HG02852 (cell line): ENCODE data around the gene COA8.
A peak's percentile ranks its signal among the peaks of the same experiment; 100 is the strongest.

ENCODE experiments used
- ATAC-seq: cut with Tn5 transposase; IDR thresholded peaks from one replicate; pipeline ENCODE4 v1.9.1; 2021; ENCODE audit warnings: mild to moderate bottlenecking, moderate library complexity; ENCODE audit not compliant: unreplicated experiment

The COA8 gene, protein sequence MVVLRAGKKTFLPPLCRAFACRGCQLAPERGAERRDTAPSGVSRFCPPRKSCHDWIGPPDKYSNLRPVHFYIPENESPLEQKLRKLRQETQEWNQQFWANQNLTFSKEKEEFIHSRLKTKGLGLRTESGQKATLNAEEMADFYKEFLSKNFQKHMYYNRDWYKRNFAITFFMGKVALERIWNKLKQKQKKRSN

GRCh38 chr14:103562429-103563225 lies at the start of gene COA8, which contains the start of gene BAG5:
TSS of gene COA8 (plus strand) at chr14:103562960. CDS start at chr14:103563002, 42 bp downstream.
TSS of gene BAG5 (minus strand) at chr14:103562657. CDS start at chr14:103561164, 1,493 bp downstream.
- peak; percentile 69 for ATAC-seq

GRCh38 chr14:103514596-103515421 lies 48.0 kb upstream of the COA8 start:
- no peak for ATAC-seq

DNA sequence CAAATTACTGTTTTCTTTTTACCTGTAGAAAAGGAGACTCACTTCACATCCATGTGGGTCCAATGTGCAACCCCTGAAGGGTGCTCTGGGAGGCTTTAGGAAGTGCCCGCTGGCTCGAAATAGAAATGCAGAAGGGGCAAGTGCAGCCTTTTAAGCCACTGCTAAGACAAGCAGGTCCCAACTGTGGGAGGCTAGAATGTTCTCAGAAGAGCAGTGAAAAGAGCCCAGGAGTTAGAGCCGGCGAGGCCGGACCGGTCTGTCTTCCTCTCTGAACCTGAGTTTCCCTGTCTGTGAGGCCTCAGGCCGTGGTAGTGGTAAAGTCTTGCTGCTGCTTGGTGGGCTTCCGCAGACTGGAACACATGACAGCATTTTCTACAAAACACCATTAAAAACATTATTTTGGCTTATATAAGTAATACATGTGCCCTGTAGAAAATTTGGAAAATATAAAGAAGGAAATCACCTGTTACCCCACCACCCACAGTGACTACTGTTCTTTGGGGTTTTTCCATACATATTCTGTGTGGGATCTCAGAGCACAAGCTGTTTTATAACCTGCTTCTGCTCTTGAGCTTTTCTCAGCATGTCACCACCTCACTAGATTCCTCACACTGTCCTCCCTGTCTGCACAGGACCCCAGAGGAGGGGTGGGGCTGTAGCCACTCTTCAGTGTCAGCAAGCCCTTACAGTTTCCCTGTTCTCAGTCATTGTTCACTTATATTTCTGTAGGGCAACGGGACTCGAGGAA lies 46.2 kb upstream of the COA8 start:
- ATAC-seq = no peak

DNA sequence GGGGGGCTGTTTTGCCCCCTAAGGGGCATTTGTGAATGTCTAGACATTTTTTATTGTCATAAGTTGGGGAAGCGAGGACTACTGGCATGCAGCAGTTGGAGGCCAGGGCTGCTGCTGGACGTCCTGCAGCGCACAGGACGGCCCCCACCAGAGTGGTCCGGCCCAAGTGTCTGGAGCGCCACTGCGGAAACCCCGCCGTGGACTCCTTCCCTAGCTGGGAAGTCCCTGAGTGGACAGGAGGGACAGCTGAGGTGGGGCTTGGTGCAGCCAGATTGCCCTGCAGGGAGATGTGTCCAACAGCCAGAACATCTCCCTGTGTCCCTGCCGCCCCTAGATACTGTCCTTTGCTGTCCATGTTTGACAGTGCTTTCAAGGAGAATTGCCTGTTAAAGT lies 45.6 kb upstream of the COA8 start:
- no peak for ATAC-seq

DNA sequence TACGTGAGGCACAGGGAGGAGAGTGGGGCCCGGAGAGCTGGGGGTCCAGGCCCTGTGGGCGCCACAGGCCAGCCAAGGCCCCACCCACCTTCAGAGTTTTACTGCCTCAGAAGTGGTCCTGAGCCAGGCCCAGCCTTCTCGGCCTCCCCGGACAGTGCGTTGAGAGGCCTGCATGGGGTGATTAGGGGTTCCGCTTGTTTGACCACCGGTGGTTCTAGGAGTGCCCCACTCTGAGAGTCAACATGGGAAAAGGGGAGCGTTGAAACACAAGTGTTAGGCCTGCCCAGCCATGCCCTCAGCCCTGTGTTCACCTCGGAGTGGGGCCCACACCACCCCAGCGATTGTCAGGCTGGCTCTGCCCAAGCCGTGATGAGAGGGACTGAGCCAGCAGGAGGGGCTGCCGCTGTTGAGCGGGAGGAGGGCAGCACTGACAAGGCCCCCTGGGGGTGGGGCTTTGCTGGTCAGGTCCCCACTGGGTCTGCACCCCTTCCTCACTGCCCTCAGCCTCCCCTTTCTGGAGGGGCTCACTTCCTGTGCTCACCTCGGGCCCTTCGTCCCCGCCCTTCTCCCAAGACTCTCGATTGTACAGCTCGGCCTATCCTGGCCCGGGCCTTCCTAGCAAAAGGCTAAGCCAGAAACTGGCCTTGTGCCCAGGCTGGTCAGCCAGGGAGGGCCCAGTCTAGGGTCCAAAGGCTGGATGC lies 44.9 kb upstream of the COA8 start:
- ATAC-seq = no peak

DNA sequence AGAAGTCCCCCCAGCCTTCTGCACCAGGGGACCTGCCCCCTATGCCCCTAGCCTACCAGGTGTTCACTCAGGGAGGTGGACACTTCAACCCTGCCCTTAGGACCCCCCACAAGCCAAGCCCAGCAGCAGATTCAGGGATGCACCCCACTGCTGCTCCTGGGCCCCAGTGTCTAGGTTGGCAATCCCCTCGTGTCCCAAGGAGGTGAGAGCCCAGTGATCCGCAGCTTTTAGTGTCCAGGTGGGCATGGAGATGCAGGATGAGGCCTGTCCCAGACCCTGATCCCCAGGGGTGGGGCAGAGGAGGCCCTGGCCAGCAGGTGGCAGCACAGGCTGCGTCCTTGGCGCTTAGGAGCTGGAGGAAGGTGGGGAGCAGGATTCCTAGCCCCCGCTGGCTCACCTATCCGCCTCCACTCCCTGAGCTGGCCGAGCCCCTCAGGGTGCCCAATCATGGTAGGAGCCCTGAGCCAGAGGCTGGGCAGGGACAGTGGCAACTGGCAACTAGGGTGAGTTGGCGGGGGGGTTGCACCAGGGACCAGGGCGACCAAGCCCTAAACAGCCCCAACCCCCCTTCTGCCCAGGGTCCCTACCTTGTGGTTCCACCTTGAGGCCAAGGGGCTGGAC lies 44.2 kb upstream of the COA8 start:
- ATAC-seq = no peak

GRCh38 chr14:103519043-103519836 lies 43.5 kb upstream of the COA8 start:
- no peak for ATAC-seq

DNA sequence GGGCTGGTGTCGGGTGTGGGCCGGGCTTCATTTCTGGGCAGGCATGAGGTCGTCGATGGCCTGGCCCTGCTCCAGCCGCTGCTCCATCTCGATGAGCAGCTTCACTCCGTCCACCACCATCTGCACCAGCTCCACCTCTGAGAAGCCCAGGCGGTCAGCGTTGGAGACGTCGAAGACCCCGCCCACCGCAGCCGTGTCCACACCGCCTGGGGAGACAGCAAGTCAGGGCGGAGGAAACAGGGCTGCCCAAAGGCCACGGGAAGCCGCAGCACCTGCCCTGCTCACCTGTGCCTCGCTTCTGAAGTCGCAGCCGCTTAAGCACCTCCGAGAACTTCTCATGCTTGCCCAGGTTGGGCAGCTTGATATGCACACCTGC lies 42.9 kb upstream of the COA8 start:
- no peak for ATAC-seq

GRCh38 chr14:103520269-103520656 lies 42.5 kb upstream of the COA8 start:
- no peak for ATAC-seq

DNA sequence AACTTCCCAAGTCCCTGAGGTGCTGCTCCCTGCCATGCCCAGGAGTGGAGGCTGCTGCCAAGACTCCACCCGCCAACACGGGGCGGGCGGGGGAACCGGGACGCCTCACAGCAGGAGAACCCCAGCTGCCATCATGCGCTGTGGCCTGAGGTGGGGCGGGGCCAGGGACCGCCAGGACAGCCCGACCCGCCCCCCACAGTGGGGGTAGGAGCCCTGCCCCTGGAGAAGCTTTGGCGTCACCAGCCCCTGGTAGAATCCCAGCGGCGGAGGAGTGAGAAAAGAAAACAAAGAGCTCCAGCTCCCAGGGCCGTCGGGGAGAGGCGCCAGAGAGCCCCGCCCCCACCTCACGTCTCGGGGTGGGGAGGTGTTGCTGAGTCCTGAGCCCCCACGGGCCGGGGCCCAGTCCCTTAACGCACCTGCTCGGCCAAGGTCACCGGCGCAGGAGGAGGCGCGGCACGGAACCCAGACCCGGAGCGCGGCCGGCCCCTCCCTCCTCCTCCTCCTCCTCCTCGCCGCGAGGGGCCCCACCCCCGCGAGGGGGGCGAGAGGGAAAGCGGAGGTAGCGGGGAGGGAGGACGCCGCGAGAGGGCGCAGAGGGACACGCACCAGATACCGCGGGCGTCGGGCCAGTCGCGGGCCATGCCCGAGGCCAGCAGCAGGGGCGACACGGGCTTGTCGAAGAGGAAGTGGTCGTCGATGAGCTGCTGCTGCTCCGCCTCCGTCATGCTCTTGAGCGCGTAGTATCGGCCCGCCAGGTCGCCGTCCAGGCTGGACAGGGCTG lies 41.9 kb upstream of the COA8 start:
- no peak for ATAC-seq

DNA sequence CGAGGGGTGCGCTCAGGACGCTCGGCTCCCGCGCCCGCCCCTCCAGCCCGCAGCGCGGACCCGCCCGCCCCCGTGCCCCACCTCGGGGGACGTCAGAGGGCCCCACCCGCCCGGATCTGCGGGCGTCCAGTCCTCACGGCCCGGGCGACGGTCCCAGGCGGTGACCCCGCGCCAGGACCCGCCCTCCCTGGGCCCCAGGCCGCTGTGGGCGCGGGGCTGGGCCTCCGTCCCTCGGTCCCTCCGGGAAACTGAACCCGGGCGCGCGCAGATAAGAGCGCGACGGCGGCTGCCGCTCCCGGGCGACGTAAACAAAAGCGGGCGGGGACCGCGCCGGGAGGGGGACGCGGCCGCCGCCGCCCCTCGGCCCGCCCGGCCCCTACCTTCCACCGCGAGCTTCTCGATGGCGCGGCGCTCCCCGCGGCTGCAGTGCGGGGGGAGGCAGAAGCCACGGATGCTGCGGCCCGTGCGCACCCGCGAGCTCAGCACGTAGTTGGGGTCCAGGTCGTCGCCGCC lies 41.3 kb upstream of the COA8 start:
- no peak for ATAC-seq

GRCh38 chr14:103521951-103522563 lies 40.7 kb upstream of the COA8 start:
- ATAC-seq = no peak

- ATAC-seq = no peak
Measured at GRCh38 chr14:103522649-103523574, 39.8 kb upstream of the COA8 start, which contains the start of gene CKB. TSS of gene CKB (minus strand) at chr14:103522830. CDS start at chr14:103522493, 337 bp downstream.

DNA sequence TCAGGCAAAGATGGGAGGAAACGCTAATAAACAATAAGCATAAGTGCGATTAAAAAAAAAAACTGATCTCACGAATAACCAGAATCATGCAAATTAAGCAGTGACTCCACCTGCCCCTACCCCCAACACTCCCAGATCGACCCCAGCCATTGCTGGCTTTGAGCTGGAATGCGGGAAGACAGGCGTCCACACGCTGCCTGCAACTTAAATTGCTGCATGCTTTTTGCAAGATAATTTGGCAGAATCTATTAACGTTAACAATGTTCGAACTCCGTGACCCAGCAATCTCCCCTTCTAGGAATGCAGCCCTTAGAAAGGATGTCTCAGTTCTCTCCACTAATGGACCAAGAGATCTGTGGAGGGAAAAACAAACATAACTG lies 39.2 kb upstream of the COA8 start:
- ATAC-seq = no peak

GRCh38 chr14:103524002-103524935 lies 38.5 kb upstream of the COA8 start:
- ATAC-seq = no peak
